Activated CD4-positive, alpha-beta T cell treated with anti-CD3 and anti-CD28 coated beads for 4 hours (primary cell): ENCODE data around the gene PPP6R3.
"Not testable (repeated sequence)": the region's sequence is repeated elsewhere in the genome, so short reads cannot be mapped to it uniquely, and the experiment has no call there.

Experiments
- DNase-seq, 2 donors: peaks; one replicate each; pipeline ENCODE4 v3.0.0-alpha.2; 2020

PPP6R3 gene

GRCh38 chr11:68528630-68529029 is 68.1 kb downstream of the PPP6R3 start:
- DNase-seq, result no peak

GRCh38 chr11:68531129-68531693 is 70.7 kb downstream of the PPP6R3 start:
- DNase-seq, result no peak

DNA sequence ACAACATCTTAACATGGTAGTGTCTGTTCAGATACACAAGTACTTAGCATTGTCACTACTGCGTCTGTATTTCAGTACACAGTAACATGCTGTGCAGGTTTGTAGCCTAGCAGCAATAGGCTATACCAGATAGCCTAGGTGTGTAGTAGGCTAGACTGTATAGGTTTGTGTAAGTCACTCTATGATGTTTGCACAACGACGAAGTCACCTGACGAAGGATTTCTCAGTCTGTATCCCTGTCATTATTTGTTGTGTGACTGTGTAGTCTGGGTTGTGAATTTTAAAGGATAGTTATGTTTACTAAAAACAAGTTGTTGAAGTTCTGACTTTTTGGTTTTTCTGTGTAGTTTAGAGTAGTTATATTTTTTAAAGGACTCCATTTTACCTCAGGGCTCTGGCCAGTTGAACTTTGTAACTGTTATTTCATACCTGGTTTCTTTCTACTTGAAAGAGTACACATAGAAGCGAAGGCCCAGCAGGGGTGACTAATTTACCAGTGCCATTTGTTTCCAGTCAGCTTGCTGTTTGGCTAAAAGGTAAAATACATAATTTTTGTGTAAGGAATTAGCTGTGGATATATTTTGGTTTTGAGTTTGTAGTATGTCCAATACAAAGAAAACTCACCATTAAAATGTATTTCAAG is 72.3 kb downstream of the PPP6R3 start:
- no peak for DNase-seq

DNA sequence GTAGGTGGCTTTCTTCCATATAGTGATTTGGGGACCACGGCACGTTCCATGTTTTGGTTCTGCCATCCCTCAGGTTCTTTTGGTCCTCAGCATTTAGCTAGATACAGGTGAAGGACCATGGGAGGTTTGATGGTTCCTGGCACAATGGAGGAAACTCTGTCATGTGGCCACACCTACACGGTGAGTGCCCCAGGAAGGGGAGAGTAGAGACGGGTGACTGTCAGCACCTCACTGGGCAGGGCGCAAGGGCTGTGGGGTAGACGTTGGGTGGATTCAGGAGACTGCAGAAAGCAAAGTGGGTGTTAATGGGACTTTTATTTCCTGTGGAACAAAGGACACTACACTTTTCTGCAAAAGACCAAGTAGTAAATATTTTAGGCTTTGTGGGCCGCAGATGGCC is 73.4 kb downstream of the PPP6R3 start:
- no peak for DNase-seq

GRCh38 chr11:68535098-68535497 is 74.5 kb downstream of the PPP6R3 start:
- no peak for DNase-seq

DNA sequence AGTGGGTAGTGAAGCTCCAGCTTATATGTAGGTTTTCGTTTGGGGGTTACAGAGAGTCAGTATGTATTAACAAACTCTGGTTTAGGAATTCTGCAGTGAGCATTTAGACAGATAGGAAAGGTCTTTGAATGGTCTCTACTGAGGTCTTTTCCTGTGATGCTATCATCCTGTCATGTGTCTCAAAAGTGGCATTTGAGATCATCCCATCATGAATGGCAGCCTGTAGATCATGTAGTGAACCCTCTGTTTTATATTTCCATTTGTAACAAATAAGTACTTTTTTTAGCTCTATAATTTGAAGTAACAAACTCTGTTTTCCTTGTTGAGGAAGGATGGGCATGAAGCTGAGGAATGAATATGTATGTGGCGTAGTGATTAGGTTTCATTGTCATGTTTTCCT is 76.2 kb downstream of the PPP6R3 start:
- no peak for DNase-seq

DNA sequence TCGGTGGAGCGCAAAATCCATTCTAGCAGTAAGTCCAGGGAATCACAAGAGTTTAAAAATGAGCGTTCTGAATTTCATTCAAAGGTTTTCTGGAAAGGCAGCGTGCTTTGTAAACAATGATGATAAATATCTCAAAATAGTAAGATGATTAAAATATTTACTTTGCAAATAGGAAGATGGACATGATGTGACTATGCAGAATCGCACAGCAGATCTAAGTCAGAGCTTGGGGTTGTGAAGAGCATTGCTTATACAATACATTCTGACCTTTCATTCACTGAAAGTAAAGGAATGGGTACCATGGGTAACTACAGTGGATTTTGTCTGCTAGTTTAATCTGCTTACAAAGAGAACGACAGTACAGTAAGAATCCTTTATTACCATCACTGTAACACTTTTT is 77.5 kb downstream of the PPP6R3 start:
- DNase-seq, result no peak

DNA sequence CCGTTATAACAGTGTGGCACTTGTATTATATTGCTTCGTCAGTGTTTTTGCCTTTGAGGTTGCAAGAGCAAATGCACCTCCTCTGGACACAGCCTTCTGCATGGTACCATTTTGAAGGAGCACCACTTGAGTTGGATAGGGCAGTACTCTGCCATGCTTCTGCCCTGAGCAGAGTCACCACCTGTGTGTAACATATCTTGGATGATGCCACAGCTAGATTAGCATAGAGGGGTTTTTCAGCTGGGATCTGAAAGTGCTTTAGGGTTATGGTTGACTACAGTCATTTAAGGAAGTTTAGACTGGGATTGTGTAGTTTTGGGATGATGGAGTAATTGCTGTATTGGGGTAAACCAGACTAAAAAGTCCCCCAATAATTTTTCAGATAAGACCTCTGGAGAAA is 78.8 kb downstream of the PPP6R3 start:
- no peak for DNase-seq

DNA sequence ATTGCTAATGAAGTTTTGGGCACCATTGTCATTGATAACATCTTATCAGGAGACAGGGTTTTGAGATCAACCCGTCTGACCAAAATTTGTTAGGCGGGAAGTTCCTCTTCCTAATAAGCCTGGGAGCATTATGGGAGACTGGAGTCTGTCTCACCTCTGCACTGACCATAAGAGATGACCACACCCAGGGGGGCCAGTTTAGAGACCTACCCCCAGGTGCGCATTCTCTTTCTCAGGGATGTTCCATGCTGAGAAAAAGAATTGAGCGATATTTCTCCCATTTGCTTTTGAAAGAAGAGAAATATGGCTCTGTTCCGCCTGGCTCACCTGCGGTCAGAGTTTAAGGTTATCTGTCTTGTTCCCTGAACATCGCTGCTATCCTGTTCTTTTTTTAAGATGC is 80.0 kb downstream of the PPP6R3 start:
- DNase-seq, result not testable (repeated sequence)

GRCh38 chr11:68541116-68541515 is 80.6 kb downstream of the PPP6R3 start:
- DNase-seq, result no peak

DNA sequence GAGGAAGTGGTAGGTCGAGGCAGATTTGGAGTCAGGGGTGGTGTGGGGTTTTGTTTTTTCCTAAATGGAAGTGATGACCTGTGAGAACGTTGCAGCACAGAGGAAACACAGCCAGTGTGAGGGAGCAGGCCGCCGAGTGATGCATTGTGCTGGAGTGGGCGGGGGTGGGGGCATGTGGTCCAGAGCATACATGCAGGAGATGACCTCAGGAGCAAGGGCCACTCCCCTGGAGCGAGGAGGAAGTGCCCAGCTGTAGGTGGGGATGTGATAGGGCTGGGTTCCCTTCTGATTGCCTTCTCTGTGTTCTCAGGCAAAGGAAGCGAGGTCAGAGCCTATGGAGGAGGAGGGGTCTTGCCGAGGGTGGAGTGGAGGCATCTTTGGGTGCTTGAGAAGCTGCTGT is 81.4 kb downstream of the PPP6R3 start:
- DNase-seq, result no peak

DNA sequence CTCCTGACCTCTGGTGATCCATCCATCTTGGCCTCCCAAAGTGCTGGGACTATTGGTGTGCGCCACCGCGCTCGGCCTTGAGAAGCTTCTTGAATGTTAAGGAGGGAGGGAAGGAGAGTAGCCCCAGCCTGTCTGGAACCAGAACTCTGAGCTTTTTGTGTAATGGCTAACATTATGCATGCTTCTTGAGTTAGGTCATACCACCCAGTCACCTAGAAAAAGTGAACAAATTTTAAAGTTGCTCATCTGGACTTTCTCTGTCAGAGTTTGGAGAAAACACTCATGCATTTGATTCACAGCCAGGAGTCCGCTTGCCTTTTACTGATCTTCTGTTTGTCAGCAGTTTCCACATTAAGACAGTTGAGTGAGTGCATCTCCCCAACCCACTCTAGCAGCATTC is 82.1 kb downstream of the PPP6R3 start:
- no peak for DNase-seq

DNA sequence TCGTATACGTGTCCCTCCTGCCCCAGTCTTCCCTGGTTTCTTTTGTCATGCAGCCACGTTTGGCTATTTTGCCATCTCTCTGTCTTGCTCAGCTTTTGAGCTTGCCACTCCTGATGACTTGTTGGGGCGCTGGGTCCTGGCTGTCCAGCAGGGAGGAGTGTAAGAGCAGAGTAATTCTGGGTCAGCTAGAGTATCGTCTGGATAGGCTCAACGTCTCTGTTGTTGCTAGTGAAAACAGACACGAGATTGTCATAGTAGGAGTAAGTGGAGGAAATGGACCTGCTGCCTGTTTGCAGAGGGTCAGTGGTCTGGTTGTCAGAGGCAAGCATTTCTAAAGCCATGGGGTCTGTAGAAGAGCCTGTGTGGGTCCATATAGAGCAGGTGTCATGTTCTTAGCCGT is 83.0 kb downstream of the PPP6R3 start:
- DNase-seq, result no peak

GRCh38 chr11:68545347-68545746 is 84.8 kb downstream of the PPP6R3 start:
- DNase-seq, result no peak

GRCh38 chr11:68545796-68546195 is 85.2 kb downstream of the PPP6R3 start:
- no peak for DNase-seq

- DNase-seq, result no peak
These were observed 86.0 kb downstream of the PPP6R3 start for GRCh38 chr11:68546555-68546954.

- DNase-seq, result no peak
These were observed 89.4 kb downstream of the PPP6R3 start for GRCh38 chr11:68549789-68550484.

GRCh38 chr11:68550485-68550817 is 89.9 kb downstream of the PPP6R3 start:
- DNase-seq, result peak; percentile 23 to 38

GRCh38 chr11:68551223-68551622 is 90.7 kb downstream of the PPP6R3 start:
- no peak for DNase-seq

DNA sequence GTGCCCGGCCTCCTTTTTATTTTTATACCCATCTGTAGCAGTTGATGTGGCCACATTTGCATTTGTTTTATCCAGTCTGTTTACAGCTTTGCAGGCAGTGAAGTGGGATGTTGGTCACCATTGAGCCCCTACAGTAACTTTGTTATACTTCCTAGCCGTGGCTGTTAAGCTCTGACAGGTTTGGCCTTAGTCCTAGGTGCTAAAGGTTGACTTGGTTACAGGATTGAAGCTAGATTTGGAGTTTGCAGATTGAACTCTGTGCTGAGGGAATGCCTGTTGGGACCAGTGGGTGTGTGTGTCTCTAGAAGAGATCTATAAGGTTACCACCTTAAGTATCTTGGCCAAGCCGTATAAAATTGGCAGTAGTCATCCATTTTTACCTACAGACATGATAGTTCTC is 91.2 kb downstream of the PPP6R3 start:
- no peak for DNase-seq

DNA sequence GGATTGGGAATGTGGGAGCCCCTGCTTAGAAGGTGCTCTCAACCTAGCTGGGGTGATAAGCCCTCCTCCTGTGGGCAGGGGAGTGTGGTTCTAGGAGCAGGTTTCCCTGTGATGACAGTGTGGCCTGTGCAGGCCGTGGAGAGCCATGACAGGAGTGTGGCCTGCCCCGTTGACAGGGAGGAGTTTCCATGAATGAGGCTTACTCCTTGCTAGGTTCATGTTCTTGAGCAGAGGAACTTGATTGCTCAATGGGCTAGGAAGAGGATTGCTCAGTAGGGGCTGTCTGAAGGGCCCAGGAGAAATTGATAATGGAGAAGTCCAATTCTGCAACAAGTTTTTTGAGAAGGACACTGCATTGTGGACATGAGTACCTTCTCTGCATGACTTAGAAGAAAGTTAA is 92.0 kb downstream of the PPP6R3 start:
- no peak for DNase-seq

DNA sequence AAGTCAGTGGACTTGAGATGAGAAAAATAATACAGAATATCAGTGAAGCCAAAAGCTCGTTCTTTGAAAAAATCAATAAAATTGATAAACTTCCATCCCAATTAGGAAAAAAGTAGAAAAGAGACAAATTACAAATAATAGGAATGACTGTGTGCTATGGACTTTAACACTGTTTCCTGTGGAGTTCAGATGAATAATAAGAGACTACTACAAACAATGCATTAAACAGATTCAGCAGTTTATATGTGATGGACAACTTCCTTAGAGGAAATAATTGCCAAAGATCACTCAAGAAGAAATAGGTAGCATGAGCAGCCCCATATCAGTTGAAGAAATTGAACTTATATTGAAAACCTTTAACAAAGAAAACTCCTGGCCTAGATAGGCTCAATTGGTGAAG is 99.7 kb downstream of the PPP6R3 start:
- DNase-seq, result no peak

DNA sequence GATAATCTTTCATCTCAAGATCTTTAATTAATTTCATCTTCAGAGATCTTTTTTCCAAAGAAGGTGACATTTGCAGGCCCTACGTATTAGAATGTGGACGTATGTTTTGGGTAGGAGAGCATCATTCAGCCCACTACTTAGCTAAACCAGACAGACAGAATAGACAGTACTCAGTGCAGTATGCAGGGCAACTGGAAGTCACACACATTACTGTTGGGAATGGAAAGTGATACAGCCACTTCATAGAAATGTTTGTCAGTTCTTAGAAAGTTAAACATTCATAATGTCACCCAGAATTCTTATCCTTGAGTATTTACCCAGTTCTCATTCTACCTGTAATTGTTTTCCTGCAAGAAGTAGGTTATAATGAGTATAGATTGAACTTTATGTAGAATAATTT is 102.9 kb downstream of the PPP6R3 start:
- DNase-seq, result no peak

DNA sequence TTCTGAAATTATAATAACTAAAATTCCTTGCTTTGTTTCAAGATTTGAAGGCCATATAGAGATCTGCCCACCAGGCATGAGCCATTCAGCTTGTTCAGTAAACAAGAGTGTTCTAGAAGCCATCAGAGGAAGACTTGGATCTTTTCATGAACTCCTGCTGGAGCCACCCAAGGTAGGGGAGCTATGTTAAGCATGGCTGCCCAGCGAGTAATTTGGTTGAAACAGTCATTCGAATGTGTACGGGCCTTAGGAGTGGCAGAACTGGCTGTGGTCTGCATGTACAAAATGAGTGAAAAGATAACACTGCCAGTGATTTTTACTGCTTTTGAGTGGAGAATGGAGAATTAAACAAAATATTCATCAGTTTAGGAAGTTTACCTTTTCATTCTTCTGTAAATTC is 103.7 kb downstream of the PPP6R3 start:
- no peak for DNase-seq

- no peak for DNase-seq
These were observed 105.2 kb downstream of the PPP6R3 start for GRCh38 chr11:68565768-68566167.
